Lung (tissue), 12 donors: Measurements from ENCODE around the gene NTM. TPM values are rescaled to one million over a fixed set of nuclear protein-coding genes. Genes with fewer than 3 reads are reported as not detected.

Source experiments
- ATAC-seq: fragments of 200-7000 bp; cut with Tn5 transposase; one replicate; pipeline ENCODE4 v1.9.1; 2020; ENCODE audit warnings: moderate number of reproducible peaks; ENCODE audit not compliant: insufficient read depth, low FRiP score
- DNase-seq, 3 donors: peaks; one replicate each; pipeline ENCODE4 v3.0.0-alpha.2; 2013 to 2017
- H3K27ac ChIP-seq, 2 donors: one replicate each; pipeline ENCODE4 v1.5.1; 2013; ENCODE audit warnings: mild to moderate bottlenecking in 2 of 2, moderate library complexity in 2 of 2, control low read depth in 1 of 2, inconsistent platforms in 1 of 2, low read depth in 1 of 2, low read length in 1 of 2
- H3K27me3 ChIP-seq, 3 donors: one replicate each; pipeline ENCODE4 v1.5.1; 2013; ENCODE audit warnings: low read length in 2 of 3; ENCODE audit not compliant: control insufficient read depth in 3 of 3, insufficient read depth in 3 of 3
- H3K36me3 ChIP-seq, 4 donors: one replicate each; pipeline ENCODE4 v1.5.1; 2013; ENCODE audit warnings: low read length in 4 of 4, mild to moderate bottlenecking in 1 of 4, moderate library complexity in 1 of 4; ENCODE audit not compliant: control insufficient read depth in 4 of 4, insufficient read depth in 4 of 4
- H3K4me1 ChIP-seq, 5 donors: one replicate each; pipeline ENCODE4 v1.5.1; 2013; ENCODE audit warnings: low read length in 5 of 5, mild to moderate bottlenecking in 2 of 5, moderate library complexity in 1 of 5; ENCODE audit not compliant: control insufficient read depth in 5 of 5, insufficient read depth in 5 of 5
- H3K4me3 ChIP-seq: one replicate; pipeline ENCODE4 v1.5.1; 2013; ENCODE audit warnings: mild to moderate bottlenecking, control low read depth, moderate library complexity
- H3K9ac ChIP-seq, 2 donors: one replicate each; pipeline ENCODE4 v1.5.1; 2013; ENCODE audit warnings: low read length in 2 of 2, control low read depth in 1 of 2; ENCODE audit not compliant: insufficient read depth in 1 of 2
- H3K9me3 ChIP-seq, 4 donors: one replicate each; pipeline ENCODE4 v1.5.1; 2013; ENCODE audit warnings: low read length in 3 of 4, mild to moderate bottlenecking in 1 of 4, moderate library complexity in 1 of 4; ENCODE audit not compliant: control insufficient read depth in 4 of 4, insufficient read depth in 3 of 4
- WGBS, 2 donors: extraction: QIAGEN DNeasy Blood & Tissue Kit; methylation state at CpG; one replicate each; pipeline ENCODE4 v1.1.7; 2013; 5-methylcytosine and 5-hydroxymethylcytosine counted together
- polyA plus RNA-seq, 2 donors: library from polyadenylated mRNA; stranded (reverse); fragments of 200-250 nt; gene quantifications; one replicate each; pipeline ENCODE4 v1.2.1, GENCODE V29; 2013
- total RNA-seq, 2 donors: library from RNA; depleted of rRNA in 1 of 2; stranded (reverse); fragments of >200 nt in 1 of 2; gene quantifications; one replicate each; pipeline ENCODE4 v1.2.1, GENCODE V29; 2014 to 2021
- TF ChIP-seq, protein P1 (sequence below): IDR thresholded peaks from 2 replicates; pipeline ENCODE4 v1.5.1; 2012; ENCODE audit warnings: mild to moderate bottlenecking; ENCODE audit errors: control extremely low read depth, extremely low read depth
- donor health status: control.
- donor health status: control.
- donor health status: Bipolar disorder and iron deficiency.
- donor health status: healthy.
- donor health status: DM: yes; HTN: yes; CAD: no.

The NTM gene
- total and polyA plus RNA-seq, 4 donors = 0.39 to 30.9 (median 7.2) TPM

DNA sequence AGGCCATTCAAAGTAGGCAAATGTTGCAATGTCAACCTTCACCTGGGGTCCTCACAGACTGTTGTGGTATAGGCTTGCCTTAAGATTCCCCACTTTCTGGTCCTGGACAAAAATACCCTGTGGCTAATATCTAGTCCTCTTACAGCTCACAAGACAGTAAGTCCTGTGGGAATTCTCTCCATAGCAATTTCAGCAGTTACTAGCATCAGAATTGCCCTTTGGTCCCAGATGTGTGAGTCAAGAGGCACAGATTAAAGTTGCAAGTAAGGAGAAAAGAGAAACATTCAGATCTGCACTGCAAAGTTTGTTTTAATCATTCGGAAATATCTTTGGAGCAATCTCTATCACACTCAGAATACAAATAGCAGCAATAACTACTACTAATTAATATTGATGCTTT lies 420.2 kb downstream of the NTM start:
- no peaks in the 10 kb centered on the region for H3K36me3 ChIP-seq
- DNase-seq (peak in 1 of 3 donors; percentile 61), ATAC-seq (no peak)
- TF ChIP-seq, protein P1, sequence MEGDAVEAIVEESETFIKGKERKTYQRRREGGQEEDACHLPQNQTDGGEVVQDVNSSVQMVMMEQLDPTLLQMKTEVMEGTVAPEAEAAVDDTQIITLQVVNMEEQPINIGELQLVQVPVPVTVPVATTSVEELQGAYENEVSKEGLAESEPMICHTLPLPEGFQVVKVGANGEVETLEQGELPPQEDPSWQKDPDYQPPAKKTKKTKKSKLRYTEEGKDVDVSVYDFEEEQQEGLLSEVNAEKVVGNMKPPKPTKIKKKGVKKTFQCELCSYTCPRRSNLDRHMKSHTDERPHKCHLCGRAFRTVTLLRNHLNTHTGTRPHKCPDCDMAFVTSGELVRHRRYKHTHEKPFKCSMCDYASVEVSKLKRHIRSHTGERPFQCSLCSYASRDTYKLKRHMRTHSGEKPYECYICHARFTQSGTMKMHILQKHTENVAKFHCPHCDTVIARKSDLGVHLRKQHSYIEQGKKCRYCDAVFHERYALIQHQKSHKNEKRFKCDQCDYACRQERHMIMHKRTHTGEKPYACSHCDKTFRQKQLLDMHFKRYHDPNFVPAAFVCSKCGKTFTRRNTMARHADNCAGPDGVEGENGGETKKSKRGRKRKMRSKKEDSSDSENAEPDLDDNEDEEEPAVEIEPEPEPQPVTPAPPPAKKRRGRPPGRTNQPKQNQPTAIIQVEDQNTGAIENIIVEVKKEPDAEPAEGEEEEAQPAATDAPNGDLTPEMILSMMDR = no peak
- peaks cover 0 to 10% (median 0%) of the 10 kb centered on the region in 3 donors for H3K27me3 ChIP-seq
- no peak overlapping the region for H3K4me3 ChIP-seq
- H3K9me3 ChIP-seq = no peaks in the 10 kb centered on the region
- WGBS, 2 donors = 75 to 76% methylated on average over 1 of the region's 1 CpG
- no peak overlapping the region for H3K27ac ChIP-seq
- no peak overlapping the region for H3K9ac ChIP-seq
- H3K4me1 ChIP-seq = peaks cover 0 to 4% (median 0%) of the 10 kb centered on the region in 5 donors

DNA sequence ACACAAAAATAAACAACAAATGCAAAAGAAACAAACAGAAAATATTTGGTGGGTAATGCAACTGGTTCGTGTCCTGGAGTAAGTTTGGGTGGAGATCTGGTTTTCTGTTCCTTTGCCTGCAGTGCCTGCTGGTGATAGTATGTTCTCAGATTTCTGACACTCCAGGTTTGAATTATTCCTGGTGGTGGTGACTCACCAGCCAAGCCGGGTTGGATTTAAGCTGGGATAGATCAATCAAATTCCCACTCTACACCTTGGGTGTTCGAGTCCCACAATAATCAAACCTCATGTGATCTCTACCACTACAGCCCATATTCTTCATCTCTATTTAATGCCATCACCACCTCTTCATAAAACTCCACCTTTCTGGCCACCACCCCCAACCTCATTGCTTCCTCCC lies 421.8 kb downstream of the NTM start:
- Histone ChIP-seq H3K4me3 (no peak overlapping the region), H3K9me3 (no peaks in the 10 kb centered on the region), H3K36me3 (no peaks in the 10 kb centered on the region), H3K27me3 (peaks cover 0 to 3% (median 0%) of the 10 kb centered on the region in 3 donors), H3K27ac (no peak overlapping the region), H3K9ac (no peak overlapping the region), H3K4me1 (peaks cover 0 to 4% (median 0%) of the 10 kb centered on the region in 5 donors)
- WGBS, 2 donors = 79 to 90% methylated on average over 3 of the region's 3 CpGs
- DNase-seq = no peak
- ATAC-seq = no peak
- TF ChIP-seq, protein P1 = no peak

DNA sequence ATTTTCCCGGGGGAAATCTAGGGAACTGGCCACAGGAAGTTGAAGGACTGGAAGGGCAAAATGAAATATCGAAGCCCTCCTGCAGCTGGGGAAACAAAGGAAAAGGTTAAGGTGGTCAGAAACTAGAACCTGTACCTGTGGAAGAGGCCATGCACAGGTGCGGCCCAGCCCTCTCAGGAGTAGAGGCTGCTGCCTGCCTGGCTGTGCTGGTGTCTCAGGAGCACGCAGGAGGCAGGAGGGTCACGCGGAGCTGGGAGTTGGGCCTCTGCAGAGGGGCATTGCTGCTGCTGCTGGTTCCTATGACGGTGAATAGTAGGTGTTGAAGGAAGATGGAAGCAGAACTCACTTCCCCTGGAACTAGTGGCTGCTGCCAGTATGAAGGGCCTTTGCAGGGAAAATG lies 425.7 kb downstream of the NTM start:
- DNase-seq (no peak), ATAC-seq (no peak)
- TF ChIP-seq, protein P1 = no peak
- peaks cover 0 to 10% (median 3%) of the 10 kb centered on the region in 3 donors for H3K27me3 ChIP-seq
- H3K27ac ChIP-seq = no peak overlapping the region
- H3K36me3 ChIP-seq = no peaks in the 10 kb centered on the region
- H3K9me3 ChIP-seq = no peaks in the 10 kb centered on the region
- WGBS, 2 donors = 74 to 76% methylated on average over 7 of the region's 7 CpGs
- no peaks in the 10 kb centered on the region for H3K4me1 ChIP-seq
- H3K9ac ChIP-seq = no peak overlapping the region
- H3K4me3 ChIP-seq = no peak overlapping the region

- Histone ChIP-seq H3K27ac (no peak overlapping the region), H3K4me1 (no peaks in the 10 kb centered on the region), H3K9ac (no peak overlapping the region), H3K36me3 (no peaks in the 10 kb centered on the region), H3K27me3 (peaks cover 0 to 10% (median 3%) of the 10 kb centered on the region in 3 donors), H3K9me3 (no peaks in the 10 kb centered on the region), H3K4me3 (no peak overlapping the region)
- 78 to 86% methylated on average over 5 of the region's 5 CpGs for WGBS, 2 donors
- ATAC-seq (no peak), DNase-seq (no peak)
- TF ChIP-seq, protein P1 = no peak
Observed at GRCh38 chr11:131796541-131796940, 426.1 kb downstream of the NTM start.
